Fibroblast of mammary gland (primary cell): ENCODE data around the gene ENTR1.

Source experiments
- DNase-seq: peaks from one replicate; pipeline ENCODE4 v3.0.0-alpha.2; 2010; ENCODE audit warnings: low read depth
- H3K4me3 ChIP-seq: 2 replicates; pipeline ENCODE4 v1.5.1; 2011; ENCODE audit warnings: low read depth, mild to moderate bottlenecking, low read length, moderate library complexity; ENCODE audit not compliant: control insufficient read depth
- CTCF ChIP-seq: conservative IDR thresholded peaks from 2 replicates; pipeline ENCODE4 v1.5.1; 2011; ENCODE audit warnings: low read depth, low read length, inconsistent platforms; ENCODE audit not compliant: control insufficient read depth, insufficient read depth

The ENTR1 gene

DNA sequence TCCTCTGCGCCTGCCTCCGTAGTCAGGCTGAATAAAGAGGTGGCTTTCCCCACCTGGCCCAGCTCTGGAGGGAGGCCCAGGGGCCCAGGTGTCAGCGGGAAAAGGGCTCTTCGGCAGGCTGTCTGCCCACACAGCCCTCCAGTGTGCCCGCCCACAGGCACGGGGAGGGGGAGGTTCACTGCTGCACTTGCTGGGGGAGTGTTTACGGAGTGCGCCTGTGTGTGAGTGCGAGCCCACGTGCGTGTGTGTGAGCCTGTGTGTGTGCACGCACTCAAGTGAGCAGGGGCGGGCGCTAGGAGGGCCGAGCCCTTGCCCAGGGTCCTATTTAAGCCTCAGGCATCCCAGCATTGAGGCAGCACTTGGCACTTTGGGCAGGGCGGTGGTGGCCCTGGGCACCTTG is 57.7 kb downstream of the ENTR1 start:
- TF ChIP-seq CTCF = no peak
- H3K4me3 ChIP-seq = no peak overlapping the region
- DNase-seq = no peak
